Esophagus muscularis mucosa (tissue), 4 donors: Measurements from ENCODE around the gene DSG4.

ENCODE experiments used
- CTCF ChIP-seq, 3 experiments: fragments of 200-600 bp in 2 of 3; fragments of 450-650 bp in 1 of 3; sonication (generic) in 2 of 3; IDR thresholded peaks; one replicate each; pipeline ENCODE4 v1.5.1; 2017 to 2019; ENCODE audit warnings: antibody characterized with exemption in 3 of 3, mild to moderate bottlenecking in 2 of 3, moderate library complexity in 1 of 3
- EP300 ChIP-seq: sonication (generic); formaldehyde crosslinking; IDR thresholded peaks from one replicate; pipeline ENCODE4 v1.6.1; 2017; ENCODE audit warnings: antibody characterized with exemption
- POLR2A ChIP-seq: fragments of 450-650 bp; IDR thresholded peaks from one replicate; pipeline ENCODE4 v1.6.1; 2017; ENCODE audit warnings: antibody characterized with exemption, moderate library complexity, mild to moderate bottlenecking, low read depth
- POLR2AphosphoS5 ChIP-seq, 2 donors: sonication (generic); formaldehyde crosslinking; IDR thresholded peaks; one replicate each; pipeline ENCODE4 v1.6.1; 2017; ENCODE audit warnings: antibody characterized with exemption in 2 of 2

- no peak for TF ChIP-seq CTCF (IDR thresholded peaks at IDR 0.05)
- TF ChIP-seq POLR2A = no peak
- TF ChIP-seq EP300 = no peak
- no peak for TF ChIP-seq POLR2AphosphoS5 (IDR thresholded peaks at IDR 0.05)
These were observed 5.5 kb downstream of the DSG4 start for GRCh38 chr18:31382107-31382506.
